Testis (tissue), 3 donors: ENCODE measurements around the gene FAM169A. TPM values are rescaled to one million over a fixed set of nuclear protein-coding genes. Genes with fewer than 3 reads are reported as not detected.

ENCODE experiments used
- DNase-seq: peaks from one replicate; pipeline ENCODE4 v3.0.0-alpha.2; 2019
- H3K27ac ChIP-seq, 2 donors: fragments of 200-600 bp; sonication (generic); one replicate each; pipeline ENCODE4 v1.5.1; 2019
- H3K27me3 ChIP-seq: fragments of 200-600 bp; sonication (generic); one replicate; pipeline ENCODE4 v1.5.1; 2019
- H3K36me3 ChIP-seq: fragments of 200-600 bp; sonication (generic); one replicate; pipeline ENCODE4 v1.5.1; 2017; ENCODE audit warnings: low read depth; ENCODE audit errors: missing control alignments
- H3K4me1 ChIP-seq: fragments of 200-600 bp; sonication (generic); one replicate; pipeline ENCODE4 v1.5.1; 2019
- H3K4me3 ChIP-seq, 2 donors: fragments of 200-600 bp; sonication (generic); one replicate each; pipeline ENCODE4 v1.5.1; 2017 to 2019
- H3K9me3 ChIP-seq: fragments of 200-600 bp; sonication (generic); one replicate; pipeline ENCODE4 v1.5.1; 2017
- POLR2A ChIP-seq: fragments of 450-650 bp; IDR thresholded peaks from one replicate; pipeline ENCODE4 v1.6.1; 2017; ENCODE audit warnings: antibody characterized with exemption, mild to moderate bottlenecking, moderate library complexity
- WGBS, 2 donors: methylation state at CpG; one replicate each; pipeline ENCODE4 v1.1.5; 2018; 5-methylcytosine and 5-hydroxymethylcytosine counted together
- intact Hi-C: fragments of 100-400 bp; cut with DNase I; formaldehyde crosslinking; loops from one replicate; pipeline ENCODE4 v1.15.1; 2023; ENCODE audit warnings: low total_unique reads
- polyA plus RNA-seq: library from polyadenylated mRNA; stranded (reverse); fragments of 350-450 nt; fragmentation: Illumina TruSeq; extraction: RNeasy Lipid Tissue Mini Kit (QIAGEN cat#74804); gene quantifications from one replicate; pipeline ENCODE4 v1.2.3, GENCODE V29; 2014; ENCODE audit warnings: low read depth, low replicate concordance; ENCODE audit not compliant: insufficient read depth
- total RNA-seq, 2 donors: library from RNA; depleted of rRNA; stranded (reverse); fragments of >200 nt; gene quantifications; one replicate each; pipeline ENCODE4 v1.2.3, GENCODE V29; 2016
- TF ChIP-seq, protein P1 (sequence below), 3 experiments: fragments of 450-650 bp in 2 of 3; fragments of 200-600 bp in 1 of 3; sonication (generic) in 1 of 3; IDR thresholded peaks; one replicate each; pipeline ENCODE4 v1.5.1; 2016 to 2019; ENCODE audit warnings: antibody characterized with exemption in 3 of 3, mild to moderate bottlenecking in 2 of 3, moderate library complexity in 1 of 3

The FAM169A gene
- total and polyA plus RNA-seq, 3 donors from 2014 or later = 25.1 to 69.2 (median 58.6) TPM

GRCh38 chr5:74829413-74829812, 36.8 kb downstream of the FAM169A start:
- intact Hi-C loops = no loop called here
- Histone ChIP-seq H3K27ac (no peak overlapping the region), H3K27me3 (no peaks in the 10 kb centered on the region), H3K4me3 (no peak overlapping the region), H3K9me3 (no peaks in the 10 kb centered on the region), H3K4me1 (no peaks in the 10 kb centered on the region), H3K36me3 (no peaks in the 10 kb centered on the region)
- no peak for DNase-seq
- 95 to 96% methylated on average over 7 of the region's 7 CpGs for WGBS, 2 donors
- TF ChIP-seq POLR2A = no peak
- TF ChIP-seq, protein P1, sequence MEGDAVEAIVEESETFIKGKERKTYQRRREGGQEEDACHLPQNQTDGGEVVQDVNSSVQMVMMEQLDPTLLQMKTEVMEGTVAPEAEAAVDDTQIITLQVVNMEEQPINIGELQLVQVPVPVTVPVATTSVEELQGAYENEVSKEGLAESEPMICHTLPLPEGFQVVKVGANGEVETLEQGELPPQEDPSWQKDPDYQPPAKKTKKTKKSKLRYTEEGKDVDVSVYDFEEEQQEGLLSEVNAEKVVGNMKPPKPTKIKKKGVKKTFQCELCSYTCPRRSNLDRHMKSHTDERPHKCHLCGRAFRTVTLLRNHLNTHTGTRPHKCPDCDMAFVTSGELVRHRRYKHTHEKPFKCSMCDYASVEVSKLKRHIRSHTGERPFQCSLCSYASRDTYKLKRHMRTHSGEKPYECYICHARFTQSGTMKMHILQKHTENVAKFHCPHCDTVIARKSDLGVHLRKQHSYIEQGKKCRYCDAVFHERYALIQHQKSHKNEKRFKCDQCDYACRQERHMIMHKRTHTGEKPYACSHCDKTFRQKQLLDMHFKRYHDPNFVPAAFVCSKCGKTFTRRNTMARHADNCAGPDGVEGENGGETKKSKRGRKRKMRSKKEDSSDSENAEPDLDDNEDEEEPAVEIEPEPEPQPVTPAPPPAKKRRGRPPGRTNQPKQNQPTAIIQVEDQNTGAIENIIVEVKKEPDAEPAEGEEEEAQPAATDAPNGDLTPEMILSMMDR (IDR thresholded peaks at IDR 0.05) = no peak

DNA sequence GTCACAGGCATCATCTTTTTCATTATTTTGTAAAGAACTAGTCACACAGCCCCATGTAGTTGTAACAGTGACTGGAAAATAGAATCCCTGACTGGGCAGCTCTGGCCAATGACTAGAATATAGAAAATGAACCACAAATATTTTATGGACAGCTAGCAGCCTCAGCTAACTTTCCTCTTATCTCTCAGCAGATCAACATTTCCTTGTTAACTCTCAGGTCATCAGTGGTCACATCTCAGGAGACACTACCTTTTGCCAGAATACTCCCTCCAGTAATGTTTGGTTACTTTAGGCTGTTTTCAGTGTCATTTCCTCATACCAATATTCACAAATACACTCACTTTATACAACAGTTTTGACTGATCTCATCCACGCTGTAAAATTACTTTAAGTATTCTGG, 43.9 kb downstream of the FAM169A start:
- Histone ChIP-seq H3K9me3 (no peaks in the 10 kb centered on the region), H3K4me1 (no peaks in the 10 kb centered on the region), H3K4me3 (no peak overlapping the region), H3K36me3 (no peaks in the 10 kb centered on the region), H3K27me3 (no peaks in the 10 kb centered on the region), H3K27ac (no peak overlapping the region)
- no peak for TF ChIP-seq POLR2A
- TF ChIP-seq, protein P1 (IDR thresholded peaks at IDR 0.05) = no peak
- 92 to 97% methylated on average over 1 of the region's 1 CpG for WGBS, 2 donors
- intact Hi-C loops = no loop called here
- no peak for DNase-seq

- Histone ChIP-seq H3K4me1 (no peaks in the 10 kb centered on the region), H3K4me3 (no peak overlapping the region), H3K27me3 (no peaks in the 10 kb centered on the region), H3K27ac (no peak overlapping the region), H3K36me3 (no peaks in the 10 kb centered on the region), H3K9me3 (no peaks in the 10 kb centered on the region)
- intact Hi-C loops = no loop called here
- TF ChIP-seq, protein P1 (IDR thresholded peaks at IDR 0.05) = no peak
- no peak for TF ChIP-seq POLR2A
- WGBS, 2 donors = 66% methylated on average over 1 of the region's 1 CpG
- DNase-seq = no peak
Measured at GRCh38 chr5:74816875-74817274, 49.3 kb downstream of the FAM169A start.

- no peak for DNase-seq
- Histone ChIP-seq H3K27ac (no peak overlapping the region), H3K36me3 (no peaks in the 10 kb centered on the region), H3K4me3 (no peak overlapping the region), H3K9me3 (no peaks in the 10 kb centered on the region), H3K4me1 (no peaks in the 10 kb centered on the region), H3K27me3 (no peaks in the 10 kb centered on the region)
- 92 to 95% methylated on average over 4 of the region's 4 CpGs for WGBS, 2 donors
- intact Hi-C loops = no loop called here
- no peak for TF ChIP-seq POLR2A
- TF ChIP-seq, protein P1 (IDR thresholded peaks at IDR 0.05) = no peak
Measured at GRCh38 chr5:74810915-74811314, 55.3 kb downstream of the FAM169A start.

- intact Hi-C loops = no loop called here
- Histone ChIP-seq H3K36me3 (no peaks in the 10 kb centered on the region), H3K4me3 (no peak overlapping the region), H3K9me3 (no peaks in the 10 kb centered on the region), H3K27me3 (no peaks in the 10 kb centered on the region), H3K27ac (no peak overlapping the region), H3K4me1 (no peaks in the 10 kb centered on the region)
- no peak for TF ChIP-seq POLR2A
- TF ChIP-seq, protein P1 (IDR thresholded peaks at IDR 0.05) = no peak
- no peak for DNase-seq
- WGBS, 2 donors = 65% methylated on average over 1 of the region's 1 CpG
Measured at GRCh38 chr5:74801941-74802340, 64.2 kb downstream of the FAM169A start.
